Measurements from ENCODE around the gene LMNTD2. TPM values are rescaled to one million over a fixed set of nuclear protein-coding genes. Genes with fewer than 3 reads are reported as not detected.

LMNTD2 gene
- polyA plus RNA-seq, 1 donor from 2014 or later, result 0.61 TPM

- no peak overlapping the region for H3K4me3 ChIP-seq (ENCODE audit: low read length)
- no peak overlapping the region for H2AFZ ChIP-seq (ENCODE audit: low read depth, low read length)
- no peaks in the 10 kb centered on the region for H3K9me3 ChIP-seq (ENCODE audit: low read length)
- H3K4me2 ChIP-seq (ENCODE audit: low read length), result no peak overlapping the region
- H3K27me3 ChIP-seq (ENCODE audit: insufficient read depth, low read depth, low read length), result peaks cover 41% of the 10 kb centered on the region
- no peaks in the 10 kb centered on the region for H3K9me2 ChIP-seq (ENCODE audit: insufficient read depth, low read length)
- H3K9ac ChIP-seq (ENCODE audit: low read length), result no peak overlapping the region
- H3K79me2 ChIP-seq (replicated peaks; ENCODE audit: insufficient read depth, low read length), result no peaks in the 10 kb centered on the region
- H3F3A ChIP-seq (ENCODE audit: insufficient read depth, low read length, poor library complexity, severe bottlenecking), result no peaks in the 10 kb centered on the region
- TF ChIP-seq TAF1 (IDR thresholded peaks at IDR 0.05; ENCODE audit: low read depth) (no peak), SMC3 (conservative IDR thresholded peaks at IDR 0.05; ENCODE audit: poor library complexity) (no peak), EZH2 (IDR thresholded peaks at IDR 0.05; ENCODE audit: borderline replicate concordance, insufficient read depth, low read length, poor library complexity, severe bottlenecking) (no peak), POLR2AphosphoS5 (IDR thresholded peaks at IDR 0.05) (no peak), RAD21 (conservative IDR thresholded peaks at IDR 0.05) (no peak), EP300 (conservative IDR thresholded peaks at IDR 0.05; ENCODE audit: poor library complexity, severe bottlenecking) (no peak), MXI1 (conservative IDR thresholded peaks at IDR 0.05; ENCODE audit: poor library complexity, severe bottlenecking) (no peak)
- TF ChIP-seq, protein P1, sequence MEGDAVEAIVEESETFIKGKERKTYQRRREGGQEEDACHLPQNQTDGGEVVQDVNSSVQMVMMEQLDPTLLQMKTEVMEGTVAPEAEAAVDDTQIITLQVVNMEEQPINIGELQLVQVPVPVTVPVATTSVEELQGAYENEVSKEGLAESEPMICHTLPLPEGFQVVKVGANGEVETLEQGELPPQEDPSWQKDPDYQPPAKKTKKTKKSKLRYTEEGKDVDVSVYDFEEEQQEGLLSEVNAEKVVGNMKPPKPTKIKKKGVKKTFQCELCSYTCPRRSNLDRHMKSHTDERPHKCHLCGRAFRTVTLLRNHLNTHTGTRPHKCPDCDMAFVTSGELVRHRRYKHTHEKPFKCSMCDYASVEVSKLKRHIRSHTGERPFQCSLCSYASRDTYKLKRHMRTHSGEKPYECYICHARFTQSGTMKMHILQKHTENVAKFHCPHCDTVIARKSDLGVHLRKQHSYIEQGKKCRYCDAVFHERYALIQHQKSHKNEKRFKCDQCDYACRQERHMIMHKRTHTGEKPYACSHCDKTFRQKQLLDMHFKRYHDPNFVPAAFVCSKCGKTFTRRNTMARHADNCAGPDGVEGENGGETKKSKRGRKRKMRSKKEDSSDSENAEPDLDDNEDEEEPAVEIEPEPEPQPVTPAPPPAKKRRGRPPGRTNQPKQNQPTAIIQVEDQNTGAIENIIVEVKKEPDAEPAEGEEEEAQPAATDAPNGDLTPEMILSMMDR (IDR thresholded peaks at IDR 0.05; ENCODE audit: poor library complexity, severe bottlenecking), result no peak
- TF ChIP-seq, protein P2, sequence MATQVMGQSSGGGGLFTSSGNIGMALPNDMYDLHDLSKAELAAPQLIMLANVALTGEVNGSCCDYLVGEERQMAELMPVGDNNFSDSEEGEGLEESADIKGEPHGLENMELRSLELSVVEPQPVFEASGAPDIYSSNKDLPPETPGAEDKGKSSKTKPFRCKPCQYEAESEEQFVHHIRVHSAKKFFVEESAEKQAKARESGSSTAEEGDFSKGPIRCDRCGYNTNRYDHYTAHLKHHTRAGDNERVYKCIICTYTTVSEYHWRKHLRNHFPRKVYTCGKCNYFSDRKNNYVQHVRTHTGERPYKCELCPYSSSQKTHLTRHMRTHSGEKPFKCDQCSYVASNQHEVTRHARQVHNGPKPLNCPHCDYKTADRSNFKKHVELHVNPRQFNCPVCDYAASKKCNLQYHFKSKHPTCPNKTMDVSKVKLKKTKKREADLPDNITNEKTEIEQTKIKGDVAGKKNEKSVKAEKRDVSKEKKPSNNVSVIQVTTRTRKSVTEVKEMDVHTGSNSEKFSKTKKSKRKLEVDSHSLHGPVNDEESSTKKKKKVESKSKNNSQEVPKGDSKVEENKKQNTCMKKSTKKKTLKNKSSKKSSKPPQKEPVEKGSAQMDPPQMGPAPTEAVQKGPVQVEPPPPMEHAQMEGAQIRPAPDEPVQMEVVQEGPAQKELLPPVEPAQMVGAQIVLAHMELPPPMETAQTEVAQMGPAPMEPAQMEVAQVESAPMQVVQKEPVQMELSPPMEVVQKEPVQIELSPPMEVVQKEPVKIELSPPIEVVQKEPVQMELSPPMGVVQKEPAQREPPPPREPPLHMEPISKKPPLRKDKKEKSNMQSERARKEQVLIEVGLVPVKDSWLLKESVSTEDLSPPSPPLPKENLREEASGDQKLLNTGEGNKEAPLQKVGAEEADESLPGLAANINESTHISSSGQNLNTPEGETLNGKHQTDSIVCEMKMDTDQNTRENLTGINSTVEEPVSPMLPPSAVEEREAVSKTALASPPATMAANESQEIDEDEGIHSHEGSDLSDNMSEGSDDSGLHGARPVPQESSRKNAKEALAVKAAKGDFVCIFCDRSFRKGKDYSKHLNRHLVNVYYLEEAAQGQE (IDR thresholded peaks at IDR 0.05; ENCODE audit: borderline replicate concordance), result no peak
- H3K36me3 ChIP-seq (ENCODE audit: insufficient read depth, low read length), result no peaks in the 10 kb centered on the region
- no peaks in the 10 kb centered on the region for H4K20me1 ChIP-seq (ENCODE audit: insufficient read depth)
- H3K27ac ChIP-seq (ENCODE audit: low read length), result no peak overlapping the region
These were observed 2.0 kb downstream of the LMNTD2 start for GRCh38 chr11:558503-558902.

DNA sequence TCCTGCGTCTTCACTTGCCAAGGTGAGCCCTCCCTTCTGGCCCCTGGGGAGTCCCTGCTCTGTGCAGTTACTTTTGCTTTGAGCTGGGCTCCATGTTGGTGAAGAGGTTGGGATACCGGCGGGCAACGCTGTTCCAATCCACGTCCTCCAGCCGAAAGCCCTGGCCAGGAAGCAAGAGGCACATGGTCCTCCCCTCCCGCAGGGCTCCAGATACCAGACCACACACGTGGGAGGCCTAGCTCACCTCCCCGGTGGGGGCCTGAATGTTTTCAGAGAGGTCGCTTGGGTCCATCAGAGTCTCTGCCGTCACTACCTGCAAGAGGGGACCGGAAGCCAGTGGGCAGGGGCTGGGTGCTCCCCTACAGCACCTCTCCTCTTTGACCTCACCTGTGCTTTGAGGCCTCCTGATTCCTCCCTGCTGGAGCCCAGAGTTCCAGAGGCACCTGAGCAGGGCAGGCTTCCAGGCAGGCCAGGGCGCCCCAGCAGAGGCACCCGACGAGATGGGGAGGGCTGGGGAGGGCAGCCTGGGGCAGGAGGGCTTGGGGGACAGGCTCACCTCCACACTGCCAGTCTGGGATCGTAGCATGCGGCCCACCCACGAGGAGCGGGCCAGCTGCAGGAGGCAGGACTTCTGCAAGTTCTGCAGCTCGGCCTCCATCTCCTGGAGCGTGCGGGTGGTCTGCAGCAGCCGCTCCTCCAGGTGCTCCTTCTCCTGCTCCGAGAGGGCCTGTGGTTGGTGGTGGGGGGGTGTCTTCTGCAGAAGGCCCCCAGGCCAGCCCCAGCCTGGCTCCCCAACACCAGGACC lies 3.0 kb downstream of the LMNTD2 start:
- Histone ChIP-seq H4K20me1 (ENCODE audit: insufficient read depth) (no peaks in the 10 kb centered on the region), H3K4me3 (ENCODE audit: low read length) (no peak overlapping the region), H2AFZ (ENCODE audit: low read depth, low read length) (no peak overlapping the region), H3K27me3 (ENCODE audit: insufficient read depth, low read depth, low read length) (peaks cover 41% of the 10 kb centered on the region), H3K36me3 (ENCODE audit: insufficient read depth, low read length) (no peaks in the 10 kb centered on the region), H3K4me2 (ENCODE audit: low read length) (no peak overlapping the region), H3F3A (ENCODE audit: insufficient read depth, low read length, poor library complexity, severe bottlenecking) (no peaks in the 10 kb centered on the region), H3K79me2 (replicated peaks; ENCODE audit: insufficient read depth, low read length) (no peaks in the 10 kb centered on the region), H3K9me2 (ENCODE audit: insufficient read depth, low read length) (no peaks in the 10 kb centered on the region), H3K9me3 (ENCODE audit: low read length) (no peaks in the 10 kb centered on the region), H3K9ac (ENCODE audit: low read length) (no peak overlapping the region), H3K27ac (ENCODE audit: low read length) (no peak overlapping the region)
- TF ChIP-seq POLR2AphosphoS5 (IDR thresholded peaks at IDR 0.05) (no peak), MXI1 (conservative IDR thresholded peaks at IDR 0.05; ENCODE audit: poor library complexity, severe bottlenecking) (no peak), RAD21 (conservative IDR thresholded peaks at IDR 0.05) (no peak), SMC3 (conservative IDR thresholded peaks at IDR 0.05; ENCODE audit: poor library complexity) (no peak), EZH2 (IDR thresholded peaks at IDR 0.05; ENCODE audit: borderline replicate concordance, insufficient read depth, low read length, poor library complexity, severe bottlenecking) (no peak), EP300 (conservative IDR thresholded peaks at IDR 0.05; ENCODE audit: poor library complexity, severe bottlenecking) (no peak), TAF1 (IDR thresholded peaks at IDR 0.05; ENCODE audit: low read depth) (no peak)
- TF ChIP-seq, protein P1 (IDR thresholded peaks at IDR 0.05; ENCODE audit: poor library complexity, severe bottlenecking), result no peak
- TF ChIP-seq, protein P2 (IDR thresholded peaks at IDR 0.05; ENCODE audit: borderline replicate concordance), result no peak
